GM12892 (cell line): ENCODE measurements around the gene TBXA2R.
"Not testable (repeated sequence)": the region's sequence is repeated elsewhere in the genome, so short reads cannot be mapped to it uniquely, and the experiment has no call there.

Experiments used
- POLR2A ChIP-seq: IDR thresholded peaks from 2 replicates; pipeline ENCODE4 v1.6.1; 2011; ENCODE audit warnings: low read depth, low read length, control low read depth
- POLR2AphosphoS5 ChIP-seq: IDR thresholded peaks from 2 replicates; pipeline ENCODE4 v1.6.1; 2011; ENCODE audit warnings: low read depth, low read length, control low read depth

DNA sequence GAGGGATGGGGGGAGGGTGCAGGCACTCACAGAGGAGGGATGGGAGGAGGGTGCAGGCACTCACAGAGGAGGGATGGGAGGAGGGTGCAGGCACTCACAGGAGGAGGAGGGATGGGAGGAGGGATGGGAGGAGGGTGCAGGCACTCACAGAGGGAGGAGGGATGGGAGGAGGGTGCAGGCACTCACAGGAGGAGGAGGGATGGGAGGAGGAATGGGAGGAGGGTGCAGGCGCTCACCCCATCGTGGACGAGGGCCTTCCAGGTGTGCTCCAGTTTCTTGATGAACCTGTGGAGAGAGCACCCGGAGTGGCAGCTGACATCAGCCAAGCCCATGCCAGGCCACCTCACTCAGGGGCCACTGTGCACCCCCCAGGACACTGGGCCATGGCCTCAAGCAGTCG lies 40.4 kb upstream of the TBXA2R start:
- TF ChIP-seq POLR2A, POLR2AphosphoS5: not testable (repeated sequence)
